Pons (tissue), 1 donor: Measurements from ENCODE around the gene RNF144A.

ENCODE experiments used
- DNase-seq: peaks from one replicate; pipeline ENCODE4 v3.0.0-alpha.2; 2016; ENCODE audit warnings: low spot score

The RNF144A gene

GRCh38 chr2:7007846-7008741, 90.9 kb downstream of the RNF144A start:
- DNase-seq = peak; percentile 97

GRCh38 chr2:7009207-7009911, 92.1 kb downstream of the RNF144A start:
- DNase-seq = no peak

- DNase-seq = no peak
Measured at GRCh38 chr2:7010391-7011054, 93.3 kb downstream of the RNF144A start.

GRCh38 chr2:7011356-7012083, 94.3 kb downstream of the RNF144A start:
- peak; percentile 69 for DNase-seq

- DNase-seq = peak; percentile 78
Measured at GRCh38 chr2:7012141-7012764, 95.0 kb downstream of the RNF144A start.

- no peak for DNase-seq
Measured at GRCh38 chr2:7013471-7014160, 96.4 kb downstream of the RNF144A start.

- peak; percentile 90 for DNase-seq
Measured at GRCh38 chr2:7014174-7014640, 97.0 kb downstream of the RNF144A start.

GRCh38 chr2:7015007-7015950, 98.1 kb downstream of the RNF144A start:
- DNase-seq = no peak

- no peak for DNase-seq
Measured at GRCh38 chr2:7016148-7016547, 98.9 kb downstream of the RNF144A start.

- no peak for DNase-seq
Measured at GRCh38 chr2:7016601-7017211, 99.5 kb downstream of the RNF144A start.

GRCh38 chr2:7017671-7018281, 100.6 kb downstream of the RNF144A start:
- no peak for DNase-seq

GRCh38 chr2:7018282-7018701, 101.1 kb downstream of the RNF144A start:
- DNase-seq = no peak

GRCh38 chr2:7018767-7019166, 101.6 kb downstream of the RNF144A start:
- no peak for DNase-seq

- DNase-seq = no peak
Measured at GRCh38 chr2:7019191-7019590, 102.0 kb downstream of the RNF144A start.

- no peak for DNase-seq
Measured at GRCh38 chr2:7020059-7020458, 102.8 kb downstream of the RNF144A start.

- DNase-seq = no peak
Measured at GRCh38 chr2:7020468-7020867, 103.3 kb downstream of the RNF144A start.

GRCh38 chr2:7020939-7021470, 103.8 kb downstream of the RNF144A start:
- no peak for DNase-seq
